Left cardiac atrium (tissue), 4 donors: ENCODE data around the gene SPATA21. TPM values are rescaled to one million over a fixed set of nuclear protein-coding genes. Genes with fewer than 3 reads are reported as not detected.

ENCODE experiments used
- ATAC-seq, 2 donors: fragments of 200-7000 bp; cut with Tn5 transposase; one replicate each; pipeline ENCODE4 v1.9.1; 2020; ENCODE audit warnings: mild to moderate bottlenecking in 2 of 2, moderate library complexity in 2 of 2
- DNase-seq: peaks from one replicate; pipeline ENCODE4 v3.0.0-alpha.2; 2020
- intact Hi-C, 2 donors: fragments of 100-400 bp; cut with DNase I; formaldehyde crosslinking; loops; one replicate each; pipeline versions ENCODE4 v1.14.1 to v1.15.1; 2022 to 2023
- total RNA-seq, 2 donors: library from RNA; stranded (reverse); fragmentation: NEBNext Ultra II Directional; extraction: Animal tissue kit (Norgen Biotek cat#: 25700); gene quantifications; one replicate each; pipeline ENCODE4 v1.2.1, GENCODE V29; 2021
- donor health status: DM: no; HTN: yes; CAD: no.
- donor health status: DM: no; HTN: yes; CAD: no; lungs with severe emphysema.
- donor health status: DM: yes; HTN: yes; CAD: no.
- donor health status: Dilated cardiomyopathy.

SPATA21 gene
- total RNA-seq, 2 donors from 2014 or later: not detected

DNA sequence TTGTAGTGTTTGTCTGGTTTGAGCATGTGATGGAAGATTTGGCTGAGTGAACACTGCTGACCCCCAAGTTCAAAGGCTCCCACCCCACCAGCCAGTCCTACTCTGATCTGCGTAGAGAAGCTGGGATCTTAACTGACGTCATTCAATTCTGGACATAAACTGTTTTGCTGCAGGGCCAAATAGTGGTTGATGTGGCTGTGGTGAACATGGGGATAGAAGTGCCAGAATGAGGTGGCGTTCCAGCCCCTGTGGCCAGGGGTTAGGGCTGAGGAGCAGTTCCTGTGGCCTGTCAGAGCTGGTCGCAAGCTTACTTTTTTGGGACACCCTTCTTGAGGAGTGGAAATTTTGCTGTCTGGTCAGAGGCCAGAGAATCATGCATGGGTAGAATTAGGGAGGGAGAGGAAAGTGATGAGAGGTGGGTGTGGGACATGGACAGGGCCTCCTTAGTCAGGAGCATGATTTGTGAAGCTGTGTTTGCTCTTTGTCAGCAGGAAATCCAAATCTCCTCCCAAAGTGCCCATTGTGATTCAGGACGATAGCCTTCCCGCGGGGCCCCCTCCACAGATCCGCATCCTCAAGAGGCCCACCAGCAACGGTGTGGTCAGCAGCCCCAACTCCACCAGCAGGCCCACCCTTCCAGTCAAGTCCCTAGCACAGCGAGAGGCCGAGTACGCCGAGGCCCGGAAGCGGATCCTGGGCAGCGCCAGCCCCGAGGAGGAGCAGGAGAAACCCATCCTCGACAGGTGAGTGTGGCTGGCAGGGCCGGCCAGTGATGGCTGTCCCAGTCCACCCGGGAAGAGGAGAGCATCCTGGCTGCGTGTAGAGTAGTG, 44.3 kb downstream of the SPATA21 start:
- intact Hi-C loops: no loop called here
- DNase-seq (no peak), ATAC-seq (peak; percentile 10 to 19)

DNA sequence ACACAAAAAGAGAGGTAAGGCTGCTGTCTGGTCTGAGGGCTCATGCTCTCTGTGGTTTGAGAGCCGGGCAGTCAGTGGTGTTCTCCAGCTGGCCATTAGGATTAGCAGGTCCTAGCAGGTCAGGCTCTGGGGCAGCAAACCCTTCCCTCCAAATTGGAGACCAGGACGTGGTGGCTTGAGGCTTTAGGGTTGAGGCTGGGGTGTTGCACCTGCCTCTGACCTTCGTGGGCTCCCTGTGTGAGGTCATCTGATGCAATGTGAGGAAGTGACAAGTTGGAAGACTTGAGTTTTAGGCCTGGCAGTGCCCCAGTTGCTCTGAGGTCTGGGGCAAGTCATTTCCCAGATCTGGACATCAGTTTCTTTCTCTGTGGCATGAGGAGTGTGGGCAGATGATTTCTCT, 45.8 kb downstream of the SPATA21 start:
- intact Hi-C loops: no loop called here
- ATAC-seq (no peak), DNase-seq (no peak)

DNA sequence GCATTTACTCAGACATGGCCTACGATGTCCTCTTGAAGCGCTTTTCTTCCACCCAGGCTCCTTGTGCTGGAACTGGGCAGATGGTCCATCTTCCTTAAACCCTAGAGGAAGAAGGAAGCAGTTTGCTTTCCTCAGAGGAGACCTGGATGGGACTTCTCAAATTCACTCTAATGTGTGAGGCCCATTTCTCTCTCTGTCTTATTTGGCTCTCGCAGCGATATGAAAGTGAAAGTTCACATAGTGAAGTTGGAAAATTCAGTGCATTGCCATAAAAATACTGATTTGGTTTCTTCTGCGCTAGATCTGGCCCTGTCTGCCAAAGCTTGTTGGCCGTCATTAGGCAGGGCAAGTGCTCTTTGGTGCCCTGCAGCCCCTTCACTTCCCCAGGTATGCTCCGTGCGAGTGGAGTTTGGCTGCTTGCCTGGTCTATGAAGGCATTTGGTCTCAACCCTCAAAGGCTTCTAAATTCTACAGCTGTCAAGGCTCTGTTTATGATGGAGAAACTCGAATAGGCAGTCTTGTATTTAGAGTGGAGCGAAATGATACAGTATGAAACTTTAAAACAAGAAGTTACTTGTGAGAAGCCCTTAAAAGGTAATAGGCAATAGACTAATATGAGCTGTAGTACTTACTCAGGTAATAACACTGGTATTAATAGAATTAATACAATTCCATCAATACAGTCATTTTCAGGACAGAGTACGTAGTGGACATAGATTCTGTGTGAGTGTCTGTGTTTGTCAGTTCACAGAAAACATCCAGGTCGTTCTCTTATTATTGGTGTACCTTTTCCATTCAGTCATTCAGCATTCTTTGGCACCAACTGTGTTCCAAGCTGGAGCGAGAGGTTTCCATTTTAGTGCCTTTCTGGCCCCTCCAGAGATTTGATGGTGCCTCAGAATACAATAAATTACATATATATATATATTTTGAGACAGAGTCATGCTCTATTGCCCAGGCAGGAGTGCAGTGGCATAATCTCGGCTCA, 49.7 kb downstream of the SPATA21 start:
- ATAC-seq: peak; percentile 34 to 51
- intact Hi-C loops: no loop called here
- DNase-seq: no peak

DNA sequence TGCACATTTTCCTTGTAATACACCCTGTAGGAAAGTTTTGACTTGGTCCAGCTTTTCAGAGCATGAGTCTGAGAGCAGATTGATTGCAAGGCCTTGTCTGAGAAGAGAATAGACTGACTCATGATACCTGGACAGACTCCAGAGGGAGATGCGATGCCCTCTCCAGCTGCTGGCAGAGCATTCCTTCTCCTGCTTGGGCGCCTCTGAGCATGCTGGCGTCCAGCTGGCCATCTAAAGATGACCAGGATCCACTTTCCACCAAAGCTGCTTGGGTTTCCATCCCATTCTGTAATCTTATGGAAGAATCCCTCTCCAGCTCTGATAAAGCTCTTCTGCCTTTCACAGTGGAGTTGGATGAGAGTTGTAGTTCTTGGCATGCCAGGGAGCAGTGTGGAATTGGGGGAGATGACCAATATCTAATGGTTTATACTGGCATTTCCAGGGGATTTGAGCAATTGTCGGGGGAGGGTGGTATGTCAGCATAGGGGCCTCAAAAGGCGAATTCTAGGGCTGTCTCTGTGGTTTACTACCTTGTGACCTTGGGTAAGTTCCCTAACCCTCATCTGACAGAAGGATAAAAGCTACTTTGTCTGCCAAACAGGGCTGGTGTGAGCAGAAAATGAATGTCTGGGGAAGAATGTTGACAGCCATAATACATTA, 50.6 kb downstream of the SPATA21 start:
- DNase-seq (peak; percentile 45), ATAC-seq (peak; percentile 62 to 90)
- intact Hi-C loops: no loop called here

DNA sequence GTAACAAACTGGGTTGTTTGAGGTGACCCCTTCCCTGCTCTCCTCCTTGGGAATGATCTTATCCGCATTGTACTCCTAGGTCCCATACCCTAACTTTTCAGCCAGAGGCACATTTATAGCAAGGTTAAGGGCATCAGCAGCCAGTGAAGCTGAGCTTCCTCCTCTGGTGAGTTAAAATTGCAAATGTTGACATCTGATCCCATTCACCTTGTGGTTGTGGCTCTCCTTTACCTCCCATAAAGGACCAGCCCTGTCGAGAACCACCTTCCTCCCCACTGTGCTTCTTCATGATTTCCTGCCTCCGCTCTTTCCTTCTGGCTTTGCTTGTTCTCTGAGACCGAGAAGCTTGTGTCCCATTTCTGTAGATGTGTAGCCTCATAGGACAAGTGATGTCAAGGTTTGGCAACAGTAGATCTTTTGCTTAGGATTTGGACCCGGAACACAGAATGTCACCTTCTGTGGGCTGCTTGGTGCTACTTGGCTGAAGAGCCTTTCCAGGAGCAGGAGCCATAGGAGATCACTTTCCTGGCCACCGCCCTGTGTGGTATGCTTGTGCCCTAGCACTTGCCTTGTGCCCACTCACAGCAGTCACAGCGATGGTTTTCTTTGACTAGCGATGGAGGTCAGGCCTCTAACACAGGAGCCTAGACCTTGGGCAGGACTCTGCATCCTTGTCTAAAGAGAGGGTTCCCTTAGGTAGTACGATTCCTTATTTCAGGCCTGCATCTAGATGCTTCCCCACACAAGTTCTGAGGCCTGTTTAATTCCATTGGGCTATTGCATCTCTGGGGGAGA, 51.4 kb downstream of the SPATA21 start:
- intact Hi-C loops: no loop called here
- no peak for DNase-seq
- peak in 1 of 2 donors; percentile 6 for ATAC-seq

DNA sequence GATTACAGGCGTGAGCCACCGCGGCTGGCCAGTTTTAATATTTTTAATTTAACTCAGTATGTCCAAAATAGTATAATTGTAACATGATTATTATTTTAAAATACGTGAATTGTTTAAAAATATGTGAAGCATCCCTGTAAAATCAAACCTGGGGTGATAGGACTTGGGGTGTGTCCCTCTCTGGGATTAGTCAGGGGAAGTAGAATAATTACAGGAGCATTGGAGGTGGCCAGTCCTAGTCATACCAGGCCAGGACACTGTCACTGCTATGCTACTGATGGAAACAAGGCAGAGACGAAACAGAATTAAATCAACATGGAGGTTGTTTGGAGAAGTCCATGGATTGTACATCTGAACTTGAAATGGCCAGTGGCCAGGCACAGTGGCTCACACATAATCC, 53.3 kb downstream of the SPATA21 start:
- intact Hi-C loops: no loop called here
- no peak for DNase-seq

DNA sequence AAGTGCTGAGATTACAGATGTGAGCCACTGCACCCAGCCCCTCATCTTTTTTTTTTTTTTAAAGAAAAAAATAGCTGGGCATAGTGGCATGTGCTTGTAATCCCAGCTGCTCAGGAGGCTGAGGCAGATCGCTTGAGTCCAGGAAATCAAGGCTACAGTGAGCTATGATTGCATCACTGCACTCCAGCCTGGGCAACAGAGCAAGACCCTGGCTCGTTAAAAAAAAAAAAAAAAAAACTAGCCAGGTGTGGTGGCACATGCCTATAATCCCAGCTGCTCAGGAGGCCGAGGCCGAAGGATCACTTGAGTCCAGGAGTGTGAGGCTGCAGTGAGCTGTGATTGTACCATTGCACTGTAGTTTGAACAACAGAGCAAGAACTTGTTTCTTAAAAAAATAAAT, 56.4 kb downstream of the SPATA21 start:
- DNase-seq (no peak), ATAC-seq (no peak)
- intact Hi-C loops: no loop called here

More for the DNA sequence above, 53.3 kb downstream of the SPATA21 start:
- ATAC-seq: no peak

DNA sequence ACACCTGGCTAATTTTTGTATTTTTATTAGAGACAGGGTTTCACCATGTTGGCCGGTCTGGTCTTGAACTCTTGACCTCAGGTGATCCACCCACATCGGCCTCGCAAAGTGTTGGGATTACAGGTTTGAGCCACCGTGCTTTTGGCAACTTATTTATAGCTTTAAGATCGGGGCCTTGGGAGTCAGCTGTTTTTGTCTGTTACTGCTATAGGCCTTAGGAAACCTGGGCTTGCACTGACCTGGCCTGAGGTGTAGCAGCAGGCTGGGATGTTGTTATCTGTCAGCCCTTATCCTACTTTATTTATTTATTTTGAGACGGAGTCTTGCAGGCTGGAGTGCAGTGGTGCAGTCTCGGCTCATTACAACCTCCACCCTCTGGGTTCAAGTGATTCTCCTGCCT, 58.8 kb downstream of the SPATA21 start:
- DNase-seq (no peak), ATAC-seq (no peak)
- intact Hi-C loops: no loop called here

DNA sequence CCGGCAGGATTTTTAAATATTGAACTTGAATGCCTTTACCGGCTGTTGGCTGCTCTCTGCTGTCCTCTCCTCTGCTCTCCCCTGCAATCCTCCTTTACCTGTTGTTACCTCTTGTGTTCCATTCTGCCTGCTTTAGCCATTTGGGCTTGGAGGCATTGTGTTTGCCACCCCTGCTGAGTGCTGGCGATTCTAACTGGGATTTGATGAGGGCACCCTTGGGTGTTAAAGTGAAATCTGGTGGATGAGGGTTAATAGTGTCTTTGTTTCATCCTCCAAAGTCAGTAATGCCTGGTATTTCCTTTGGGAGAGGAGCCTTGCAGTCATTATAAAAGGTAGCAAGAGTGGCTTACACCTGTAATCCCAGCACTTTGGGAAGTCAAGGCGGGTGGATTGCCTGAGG, 60.3 kb downstream of the SPATA21 start:
- DNase-seq (no peak), ATAC-seq (no peak)
- intact Hi-C loops: no loop called here

DNA sequence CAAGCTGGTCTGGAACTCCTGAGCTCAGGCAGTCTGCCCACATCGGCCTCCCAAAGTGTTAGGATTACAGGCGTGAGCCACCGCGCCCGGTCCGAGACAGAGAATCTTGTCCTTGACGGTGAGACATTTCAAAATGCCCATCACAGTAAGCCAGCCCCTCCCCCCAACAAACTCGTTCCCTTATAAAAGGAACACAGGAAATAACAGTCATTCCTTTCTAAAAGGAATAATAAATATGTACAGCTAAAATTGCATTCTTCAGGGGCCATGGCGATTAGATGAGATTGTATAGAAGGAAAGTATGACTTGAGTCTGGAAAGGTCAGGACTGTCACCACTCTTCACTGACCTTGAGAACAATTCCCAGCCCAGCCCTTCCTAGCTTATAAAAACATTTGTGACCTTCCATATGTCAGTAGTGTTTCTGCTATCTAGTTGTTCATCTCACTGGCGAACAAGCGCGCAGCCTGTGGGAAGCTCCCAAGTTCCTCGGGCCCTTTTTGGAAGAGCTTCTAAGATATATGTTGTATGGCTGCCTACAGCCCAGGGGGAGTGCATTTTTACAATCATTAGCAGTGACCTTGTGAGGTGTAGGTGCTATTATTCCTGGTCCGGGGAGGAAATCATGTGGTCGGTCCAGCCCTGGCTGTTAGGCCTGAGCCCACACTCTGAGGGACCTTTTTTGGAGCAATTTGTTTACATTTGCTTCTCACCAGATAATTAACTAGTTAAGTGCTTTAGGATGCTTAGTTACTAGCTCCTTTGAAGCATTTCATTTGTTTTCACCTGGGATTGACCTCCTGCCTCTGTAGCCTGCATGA, 61.5 kb downstream of the SPATA21 start:
- ATAC-seq (peak in 1 of 2 donors; percentile 16), DNase-seq (peak; percentile 60)
- intact Hi-C loops: no loop called here

DNA sequence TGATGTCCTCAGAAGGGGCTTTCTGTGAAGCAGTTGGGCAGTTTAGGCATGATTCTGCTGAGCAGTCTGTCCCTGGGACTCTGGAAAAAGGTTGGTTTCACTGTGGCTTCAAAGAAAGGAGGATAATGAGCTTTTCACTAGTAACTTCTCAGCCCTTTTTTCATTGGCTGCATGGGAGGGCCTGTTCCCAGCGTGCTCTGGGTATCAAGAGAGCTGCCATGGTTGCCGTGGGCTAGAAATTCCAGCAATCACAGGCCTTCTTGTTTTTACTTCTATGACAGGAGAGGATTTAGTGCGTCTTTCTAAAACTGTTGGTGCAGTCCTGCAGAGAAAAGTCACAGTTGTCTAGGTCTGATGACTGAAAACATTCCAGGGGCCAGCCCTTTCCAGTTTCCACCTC, 63.0 kb downstream of the SPATA21 start:
- intact Hi-C loops: no loop called here
- DNase-seq (no peak), ATAC-seq (no peak)

DNA sequence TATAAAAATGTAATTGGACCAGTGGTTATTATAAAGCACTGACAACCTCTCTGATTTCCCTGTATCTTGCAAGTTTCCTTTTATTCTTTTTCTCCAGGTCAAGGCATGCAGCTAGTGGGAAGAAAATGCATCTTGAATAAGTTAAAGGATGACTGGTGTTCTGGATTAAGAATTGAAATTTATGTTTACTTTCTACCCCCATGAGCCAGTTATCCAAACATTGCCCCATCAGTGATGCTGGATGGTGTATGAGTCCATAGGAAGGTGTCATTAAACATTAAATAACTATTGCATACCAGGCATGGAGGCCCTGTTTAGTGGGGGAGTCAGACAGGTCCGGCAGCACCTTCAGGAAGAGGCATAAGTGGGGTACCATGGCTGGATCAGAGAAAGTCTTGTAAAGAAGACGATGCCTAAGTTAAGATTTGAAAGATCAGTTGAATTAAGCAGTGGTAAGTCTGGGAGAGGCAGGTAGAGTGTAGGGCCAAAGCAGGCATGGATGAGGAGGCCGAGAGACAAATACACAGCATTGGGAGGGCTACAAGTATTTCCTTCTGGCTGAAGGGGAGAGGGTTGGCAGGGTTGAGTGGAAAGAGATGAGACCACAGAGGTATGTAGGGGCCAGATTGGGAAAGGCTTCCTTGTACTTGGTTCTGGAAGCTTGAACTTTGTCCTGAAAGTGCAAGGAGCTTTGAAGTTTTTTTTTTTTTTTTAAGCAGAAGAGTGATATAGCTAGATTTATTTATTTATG, 64.5 kb downstream of the SPATA21 start:
- DNase-seq (no peak), ATAC-seq (no peak)
- intact Hi-C loops: no loop called here

DNA sequence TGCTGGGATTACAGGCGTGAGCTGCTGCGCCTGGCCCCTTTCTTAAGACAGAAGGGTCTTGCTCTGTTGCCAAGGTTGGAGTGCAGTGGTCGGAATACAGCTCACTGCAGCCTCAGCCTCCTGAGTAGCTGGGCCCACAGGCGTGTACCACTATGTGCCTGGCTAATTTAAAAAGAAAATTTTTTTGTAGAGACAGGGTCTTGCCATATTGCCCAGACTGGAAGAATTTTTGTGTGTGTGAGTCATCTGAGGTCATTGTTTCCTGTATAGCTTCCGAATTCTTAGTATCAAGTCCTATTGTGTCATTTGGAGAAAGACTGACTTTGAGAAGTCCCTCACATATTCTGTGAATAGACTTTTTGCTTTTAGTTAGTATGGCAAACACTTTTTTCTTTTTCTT, 65.5 kb downstream of the SPATA21 start:
- no peak for ATAC-seq
- DNase-seq: no peak
- intact Hi-C loops: no loop called here

DNA sequence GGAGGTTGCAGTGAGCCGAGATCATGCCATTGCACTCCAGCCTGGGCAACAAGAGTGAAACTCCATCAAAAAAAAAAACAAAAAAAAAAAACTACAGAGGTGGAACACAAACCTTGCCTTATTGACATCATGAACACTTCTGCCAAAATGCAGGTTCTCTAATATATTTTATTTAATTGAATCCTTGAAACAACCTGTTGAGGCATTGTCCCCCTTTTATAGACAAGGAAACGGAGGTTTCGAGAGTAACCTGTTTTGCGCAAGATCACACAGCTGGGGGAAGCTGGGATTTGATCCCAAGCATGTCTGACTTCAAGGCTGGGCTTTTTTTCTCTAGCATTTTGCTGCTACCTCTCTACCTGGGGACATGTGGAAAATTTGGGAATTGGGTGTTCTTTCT, 67.4 kb downstream of the SPATA21 start:
- ATAC-seq (no peak), DNase-seq (no peak)
- intact Hi-C loops: loop anchor here in 1 of 2 donors (2.0 to 10.0 kb wide), 2 partner anchors 71 to 155 kb away; partner anchors contain the start of genes ARHGEF19 and NECAP2

DNA sequence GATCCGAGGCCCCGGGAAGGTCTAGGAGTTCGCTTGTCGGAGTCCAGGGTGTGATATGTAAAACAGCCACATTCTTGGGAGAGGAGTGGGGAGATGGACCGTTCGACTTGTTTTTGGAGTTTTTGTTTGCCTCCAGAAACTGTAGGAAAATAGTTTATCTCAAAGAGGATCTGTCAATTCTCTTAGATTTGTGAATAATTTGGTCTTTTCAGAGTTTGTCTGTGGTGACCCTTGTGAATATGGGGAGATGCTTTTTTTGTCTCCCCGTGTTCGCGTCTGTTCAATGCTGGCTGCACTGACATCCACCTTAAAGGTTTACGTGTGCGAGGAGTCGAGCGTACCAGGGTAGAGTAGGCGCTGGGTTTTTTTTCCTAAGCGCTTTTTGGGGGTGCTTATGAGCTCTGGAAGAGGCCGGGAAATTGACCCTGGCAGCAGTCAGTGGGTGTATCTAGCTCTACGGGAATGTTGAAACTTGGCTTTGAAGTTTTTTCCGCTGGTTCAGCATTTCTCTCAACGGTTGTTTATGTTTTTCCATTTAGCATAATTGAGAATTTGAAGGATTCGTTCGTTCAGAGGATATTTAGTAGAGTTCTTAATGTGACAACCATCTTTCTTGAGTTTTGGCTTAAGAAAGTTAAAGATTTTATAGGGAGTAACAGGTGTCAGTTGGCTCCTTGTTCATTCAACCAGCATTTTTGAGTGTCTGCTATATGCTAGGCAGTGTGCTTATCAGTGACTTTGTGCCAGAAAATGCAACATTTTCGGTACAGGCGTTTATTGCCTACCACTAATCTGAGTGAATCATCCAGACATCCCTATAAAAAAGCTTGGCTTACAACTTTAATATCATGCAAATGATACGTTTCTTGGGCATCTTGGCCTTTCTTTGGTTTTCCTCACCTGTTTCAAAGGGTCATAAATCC, 69.0 kb downstream of the SPATA21 start:
- intact Hi-C loops: loop anchor here in 1 of 2 donors (2.0 to 10.0 kb wide), 2 partner anchors 73 to 153 kb away; partner anchors contain the start of genes ARHGEF19 and NECAP2
- DNase-seq (no peak), ATAC-seq (no peak)
